ENCODE measurements around the gene ARHGEF39.

GRCh38 chr9:35713578-35713977 lies 48.6 kb upstream of the ARHGEF39 start:
- TF ChIP-seq CTCF (IDR thresholded peaks at IDR 0.05 in 2 of 3, conservative IDR thresholded peaks at IDR 0.05 in 1 of 3; ENCODE audit: control insufficient read depth in 2 of 3, extremely low read depth in 1 of 3, insufficient read depth in 1 of 3, low read depth in 3 of 3, low read length in 3 of 3) (no peak), BMI1 (IDR thresholded peaks at IDR 0.05; ENCODE audit: borderline replicate concordance) (no peak), ZNF207 (IDR thresholded peaks at IDR 0.05; ENCODE audit: borderline replicate concordance) (no peak), YY1 (IDR thresholded peaks at IDR 0.05; ENCODE audit: low read depth, low read length) (no peak), POLR2A (IDR thresholded peaks at IDR 0.05; ENCODE audit: low read depth, low read length) (no peak), RBBP5 (conservative IDR thresholded peaks at IDR 0.05) (no peak), JUNB (IDR thresholded peaks at IDR 0.05) (no peak), RAD21 (IDR thresholded peaks at IDR 0.05; ENCODE audit: insufficient read depth, low read depth, low read length) (no peak)
- TF ChIP-seq, protein P1, sequence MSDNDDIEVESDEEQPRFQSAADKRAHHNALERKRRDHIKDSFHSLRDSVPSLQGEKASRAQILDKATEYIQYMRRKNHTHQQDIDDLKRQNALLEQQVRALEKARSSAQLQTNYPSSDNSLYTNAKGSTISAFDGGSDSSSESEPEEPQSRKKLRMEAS (IDR thresholded peaks at IDR 0.05; ENCODE audit: low read depth, low read length): no peak
